ENCODE results near the gene POLE4.

POLE4 gene

GRCh38 chr2:74958274-74959105 lies at the start of gene POLE4:
TSS of gene POLE4 (plus strand) at chr2:74958643. CDS start at chr2:74958680, 37 bp downstream.
- peak; percentile 94 for DNase-seq

DNA sequence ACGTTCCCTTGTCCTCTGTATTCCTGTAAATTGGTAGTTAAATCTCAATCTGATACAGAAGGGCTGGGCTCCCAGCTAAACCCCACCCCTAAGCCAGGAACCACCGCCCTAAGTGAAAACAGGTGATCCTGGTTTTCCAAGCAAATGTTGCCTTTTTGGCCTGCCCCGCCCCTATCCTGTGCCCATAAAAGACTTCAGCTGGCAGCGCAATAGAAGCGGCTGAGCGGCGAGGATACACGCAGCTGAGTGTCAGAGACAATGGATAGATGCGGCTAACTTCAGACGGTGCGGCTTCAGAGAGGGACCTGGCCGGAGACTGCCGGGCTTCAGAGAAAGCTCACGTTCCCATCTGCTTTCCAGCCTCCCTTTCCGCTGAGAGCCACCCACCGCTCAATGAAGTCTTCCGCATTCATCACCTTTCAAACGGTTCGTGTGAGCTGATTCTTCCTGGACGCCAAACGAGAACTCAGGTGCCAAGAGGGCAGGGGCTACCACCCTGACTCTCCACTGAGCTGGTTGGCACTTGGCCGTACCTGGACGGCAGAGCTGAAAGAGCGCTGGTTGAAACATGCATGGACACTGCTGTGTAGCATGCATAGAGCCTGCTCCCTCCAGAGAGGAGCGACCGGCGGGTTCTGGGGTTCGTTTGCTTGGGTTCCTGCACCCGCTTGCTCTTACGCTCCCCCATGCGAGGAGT lies 49.5 kb upstream of the POLE4 start:
- no peak for DNase-seq

- no peak for DNase-seq
Measured at GRCh38 chr2:74910245-74910644, 48.2 kb upstream of the POLE4 start.

GRCh38 chr2:74911061-74911460 lies 47.4 kb upstream of the POLE4 start:
- DNase-seq = no peak

DNA sequence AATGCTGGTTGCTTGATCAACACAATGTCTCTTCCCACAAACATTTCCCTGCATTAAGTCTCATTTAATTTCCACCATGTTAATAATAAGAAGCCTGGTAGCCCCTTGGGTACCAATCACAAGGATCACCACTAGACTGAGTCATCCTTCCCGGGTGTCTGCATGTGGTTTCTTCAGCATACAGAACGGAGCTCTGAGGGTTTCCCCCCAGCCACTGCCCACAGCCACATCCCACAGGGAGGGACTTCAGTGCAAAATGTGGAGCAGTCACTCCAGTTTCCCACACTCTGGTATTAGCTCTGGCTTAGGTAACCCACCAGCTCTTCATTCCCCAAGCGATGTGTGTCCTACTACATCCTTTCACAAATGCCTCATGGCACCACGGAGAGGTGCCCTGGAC lies 42.7 kb upstream of the POLE4 start:
- no peak for DNase-seq

GRCh38 chr2:74916394-74916793 lies 42.0 kb upstream of the POLE4 start:
- DNase-seq = no peak

- DNase-seq = no peak
Measured at GRCh38 chr2:74917702-74918619, 40.5 kb upstream of the POLE4 start.

DNA sequence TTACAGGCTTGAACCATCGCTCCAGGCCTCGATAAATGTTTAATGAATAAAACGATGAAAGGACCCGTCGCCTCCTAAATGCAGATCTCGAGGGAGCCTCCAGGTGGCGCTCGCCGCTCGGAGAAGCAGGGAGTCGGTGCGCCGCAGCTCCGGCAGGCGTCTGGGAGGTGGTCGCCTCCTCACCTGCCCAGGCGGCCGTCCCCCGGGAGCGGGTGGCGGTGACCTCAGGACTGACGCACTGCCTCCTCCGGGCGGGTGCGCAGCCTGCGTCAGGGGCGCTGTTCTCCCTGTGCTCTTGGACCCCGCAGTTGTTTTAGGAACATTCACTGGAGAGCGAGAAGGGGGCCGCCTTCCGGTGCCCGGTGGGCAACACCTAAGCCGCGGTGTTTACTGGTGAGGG lies 38.6 kb upstream of the POLE4 start:
- peak; percentile 55 to 73 for DNase-seq

GRCh38 chr2:74921236-74921736 lies 37.2 kb upstream of the POLE4 start:
- DNase-seq = no peak

DNA sequence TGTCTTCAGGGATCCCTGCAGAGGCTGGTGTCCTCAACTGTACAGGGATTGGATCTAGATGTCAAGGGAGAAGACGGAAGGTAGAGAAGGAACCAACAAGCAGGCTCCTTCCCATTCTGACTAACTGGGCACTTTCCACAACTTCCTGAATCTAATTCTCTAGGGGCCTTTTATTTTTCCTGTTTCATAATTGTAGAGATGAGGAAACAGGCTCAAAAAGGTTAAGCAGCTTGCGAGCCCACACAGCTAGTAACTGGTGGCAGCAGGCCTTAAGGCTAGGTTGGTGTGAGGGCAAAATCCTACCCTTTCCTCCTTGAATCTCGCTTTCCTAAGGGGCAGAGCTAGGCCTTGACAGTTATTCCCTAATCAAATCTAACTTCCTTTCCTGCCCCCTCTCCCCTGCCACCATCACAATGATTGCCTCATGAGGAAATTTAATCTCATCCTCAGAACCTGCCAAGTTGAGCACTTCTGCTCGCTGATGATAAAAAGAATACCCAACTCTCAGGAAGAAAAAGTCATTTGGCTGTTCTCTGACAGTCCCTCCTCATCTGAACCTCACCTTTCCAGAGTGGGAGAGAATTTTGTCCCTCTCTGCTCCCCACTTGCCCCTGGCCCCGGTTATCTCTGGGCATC lies 35.7 kb upstream of the POLE4 start:
- no peak for DNase-seq

GRCh38 chr2:74924463-74925265 lies 33.8 kb upstream of the POLE4 start:
- no peak for DNase-seq

DNA sequence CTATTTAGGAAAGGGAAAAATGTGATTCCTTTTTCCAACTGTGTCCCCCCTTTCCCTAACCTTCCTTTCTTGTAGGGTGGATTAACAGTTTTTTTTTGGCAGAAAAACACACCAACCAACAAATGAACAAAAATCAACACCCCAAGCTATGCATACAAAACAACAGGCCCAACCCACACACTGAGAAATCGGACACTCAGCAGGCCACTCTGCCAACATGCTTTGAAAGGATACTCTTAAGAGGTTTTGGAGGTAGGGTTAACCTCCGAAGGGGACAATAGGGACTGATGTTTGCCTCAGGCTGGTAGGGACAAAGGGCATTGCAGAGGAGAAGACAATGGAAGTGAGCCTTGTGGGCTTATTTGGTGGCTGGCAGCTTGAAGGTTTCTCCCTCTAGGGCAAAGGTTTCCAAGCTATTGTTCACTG lies 33.1 kb upstream of the POLE4 start:
- no peak for DNase-seq

- no peak for DNase-seq
Measured at GRCh38 chr2:74927621-74928020, 30.8 kb upstream of the POLE4 start.

DNA sequence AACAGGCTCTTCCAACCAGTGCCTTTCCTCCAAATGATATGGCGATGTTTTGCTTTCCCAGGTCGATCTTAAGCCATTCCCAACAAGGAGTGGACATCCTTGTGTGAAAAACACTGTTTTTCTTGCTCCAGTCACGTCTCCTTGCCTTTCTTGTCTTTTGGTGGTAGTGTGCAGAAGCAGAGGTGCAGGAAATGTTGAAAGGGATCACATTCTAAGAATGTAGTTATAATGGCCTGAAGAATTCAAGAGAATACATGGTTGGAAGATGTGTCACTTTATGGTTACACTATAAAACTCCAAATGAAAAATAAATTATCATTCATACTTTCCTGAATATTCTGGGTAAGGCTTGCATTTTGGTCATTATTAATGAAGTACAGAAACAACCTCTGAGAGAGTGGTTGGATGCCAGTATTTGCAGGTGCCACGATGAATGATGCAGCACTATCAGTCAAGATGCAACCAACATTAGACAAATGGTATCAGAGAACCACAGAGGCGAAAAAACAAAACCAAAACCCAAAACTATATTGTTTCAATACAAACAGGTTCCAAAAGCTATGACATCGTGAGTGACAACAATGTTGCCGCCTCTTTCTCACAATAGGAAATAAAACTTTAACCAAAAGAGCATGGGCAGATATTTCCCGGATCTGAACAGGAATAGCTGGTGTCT lies 27.5 kb upstream of the POLE4 start:
- no peak for DNase-seq

GRCh38 chr2:74931940-74932339 lies 26.5 kb upstream of the POLE4 start:
- DNase-seq = no peak

DNA sequence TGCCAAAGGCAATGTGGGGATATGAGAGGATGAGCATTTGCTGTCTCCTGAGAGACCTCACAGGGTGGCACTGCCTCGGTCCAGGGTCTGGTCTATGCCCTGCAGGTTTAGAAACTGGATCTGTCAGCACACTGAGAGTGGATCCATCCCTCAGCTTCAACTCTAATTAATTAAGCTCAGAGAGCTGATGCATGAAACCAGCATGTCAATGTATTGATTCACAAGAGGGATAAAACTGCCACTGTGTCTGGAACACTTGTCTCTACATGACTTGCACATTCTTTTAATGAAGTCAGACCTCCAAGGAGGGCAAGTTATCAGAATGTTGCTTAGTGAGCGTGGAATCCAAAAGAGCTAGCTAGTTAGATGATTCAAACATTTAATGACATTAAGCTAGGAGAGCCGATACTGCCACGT lies 22.5 kb upstream of the POLE4 start:
- no peak for DNase-seq

- no peak for DNase-seq
Measured at GRCh38 chr2:74937221-74937880, 21.1 kb upstream of the POLE4 start.

DNA sequence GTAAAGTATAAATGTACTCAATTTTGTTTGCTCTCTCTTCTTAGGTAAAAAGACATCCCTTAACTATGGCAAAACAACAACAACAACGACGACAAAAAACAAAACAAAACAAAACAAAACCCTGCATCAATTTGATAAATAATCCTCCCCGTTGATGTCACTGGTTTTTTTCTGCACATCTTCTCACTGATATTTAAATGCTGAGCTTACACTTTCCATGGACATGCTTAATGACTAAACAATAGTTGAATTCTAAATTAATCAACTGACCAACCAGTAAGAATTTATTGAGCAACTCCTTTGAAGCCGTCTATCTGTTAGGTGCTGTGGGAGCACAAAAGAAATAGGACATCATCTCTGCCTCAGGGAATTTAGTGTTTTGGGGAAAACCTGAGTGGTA lies 20.2 kb upstream of the POLE4 start:
- DNase-seq = no peak

GRCh38 chr2:74939919-74940812 lies 18.3 kb upstream of the POLE4 start:
- DNase-seq = no peak
